PFSK-1 (cell line): ENCODE measurements around the gene PPP2R5C.

Experiments used
- SIN3A ChIP-seq: IDR thresholded peaks from 2 replicates; pipeline ENCODE4 v1.6.1; 2012; ENCODE audit warnings: mild to moderate bottlenecking, low read length, moderate library complexity, borderline replicate concordance; ENCODE audit not compliant: insufficient read depth
- TAF1 ChIP-seq: IDR thresholded peaks from 2 replicates; pipeline ENCODE4 v1.6.1; 2012; ENCODE audit warnings: low read length, control low read depth, borderline replicate concordance; ENCODE audit not compliant: insufficient read depth

DNA sequence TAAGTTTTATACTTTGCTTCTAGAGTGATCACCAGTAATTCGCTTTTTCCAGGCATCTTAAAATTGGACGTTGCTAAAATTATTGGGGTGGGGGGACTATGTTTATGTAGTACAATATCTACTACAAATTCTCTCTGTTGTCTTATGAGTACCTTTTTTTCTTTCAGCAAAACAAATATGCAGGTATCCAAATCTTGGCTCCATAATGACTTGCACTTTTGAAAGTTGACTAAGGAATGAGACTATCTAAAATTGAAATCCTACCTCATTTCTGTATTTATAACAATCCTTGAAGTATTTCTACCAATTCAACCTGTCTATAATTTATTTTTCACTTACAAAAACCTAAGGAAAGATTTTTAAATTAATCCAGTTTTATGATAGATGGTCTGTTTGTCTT, 205.2 kb downstream of the PPP2R5C start:
- TF ChIP-seq TAF1: no peak
- no peak for TF ChIP-seq SIN3A
